ENCODE data around the gene ISOC2.
"Not testable (repeated sequence)": the region's sequence is repeated elsewhere in the genome, so short reads cannot be mapped to it uniquely, and the experiment has no call there.

ISOC2 gene

GRCh38 chr19:55456347-55456746 lies 5.1 kb downstream of the ISOC2 start:
- no peak for DNase-seq

- DNase-seq = no peak
Observed at GRCh38 chr19:55455576-55456235, 5.7 kb downstream of the ISOC2 start.

GRCh38 chr19:55454787-55455243 lies 6.6 kb downstream of the ISOC2 start:
- DNase-seq = no peak

- DNase-seq = no peak
Observed at GRCh38 chr19:55453511-55454260, 7.8 kb downstream of the ISOC2 start.

DNA sequence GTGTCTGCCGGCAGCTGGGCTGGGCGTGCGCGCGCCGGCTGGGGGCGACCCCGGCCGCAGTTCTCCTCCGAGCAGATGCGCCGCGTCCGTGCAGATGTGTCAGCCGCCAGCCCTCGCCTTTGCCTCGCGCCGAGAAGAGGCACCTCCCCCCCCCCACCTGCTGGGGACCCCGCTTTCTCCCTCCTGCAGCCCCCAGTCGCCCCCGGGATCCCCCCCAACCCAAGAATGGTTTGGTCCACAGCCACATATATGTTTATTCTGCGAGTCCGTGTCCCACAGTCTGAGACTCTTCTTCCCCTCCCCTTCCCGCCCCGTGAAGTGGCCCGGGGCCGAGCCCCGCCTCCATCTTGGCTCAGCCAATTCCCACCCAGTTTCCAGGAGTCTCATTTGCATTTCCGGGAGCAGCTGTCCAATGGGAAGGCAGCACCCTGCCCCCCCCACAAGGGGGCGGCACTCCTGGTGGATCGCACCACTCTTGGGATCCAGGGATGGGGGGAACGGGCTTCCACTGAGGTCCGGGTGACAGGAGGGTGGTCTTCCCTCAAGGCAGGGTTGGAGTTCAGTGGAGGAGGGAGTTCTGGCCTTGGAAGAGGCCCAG lies 8.6 kb downstream of the ISOC2 start:
- peak; percentile 86 for DNase-seq

DNA sequence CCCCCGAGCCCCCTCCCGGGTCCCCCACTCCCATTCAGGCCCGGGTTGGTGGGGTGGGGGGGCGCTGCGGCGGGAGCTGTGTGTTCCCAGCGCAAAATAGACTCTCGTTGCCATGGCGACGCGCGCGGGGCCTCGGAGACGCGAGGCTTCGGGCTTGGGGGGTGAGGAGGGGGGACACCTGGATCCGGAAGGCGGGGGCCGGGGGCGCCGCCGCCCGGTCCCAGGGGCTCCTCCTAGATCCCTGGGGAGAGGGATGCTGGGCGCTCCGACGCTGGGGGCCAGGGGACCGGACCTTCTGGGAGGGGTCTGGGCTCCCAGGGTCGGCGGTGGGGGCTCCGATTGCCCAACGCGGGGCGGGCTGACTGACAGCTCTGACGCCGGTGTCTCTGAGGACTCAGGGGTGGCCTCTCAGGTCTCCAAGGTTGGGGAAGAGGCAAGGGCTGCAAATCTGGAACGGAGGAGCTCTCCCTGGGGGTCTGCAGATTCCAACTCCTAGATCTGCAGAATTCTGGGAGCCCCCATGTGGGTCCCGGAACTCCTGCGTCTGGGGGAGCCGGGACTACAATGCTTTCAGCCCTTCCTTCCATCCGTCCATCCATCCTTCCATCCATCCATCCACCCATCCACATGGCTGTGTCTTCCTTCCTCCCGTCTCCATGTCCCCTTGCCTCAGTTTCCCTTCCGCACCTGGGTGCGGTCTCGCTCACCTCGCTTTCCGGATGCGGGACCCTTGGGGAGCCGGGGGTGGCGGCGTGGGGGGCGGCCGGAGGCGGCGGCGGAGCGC lies 9.3 kb downstream of the ISOC2 start:
- DNase-seq = peak; percentile 30

- DNase-seq = no peak
Observed at GRCh38 chr19:55451163-55451964, 10.1 kb downstream of the ISOC2 start.

GRCh38 chr19:55449469-55449868 lies 12.0 kb downstream of the ISOC2 start:
- DNase-seq = no peak

DNA sequence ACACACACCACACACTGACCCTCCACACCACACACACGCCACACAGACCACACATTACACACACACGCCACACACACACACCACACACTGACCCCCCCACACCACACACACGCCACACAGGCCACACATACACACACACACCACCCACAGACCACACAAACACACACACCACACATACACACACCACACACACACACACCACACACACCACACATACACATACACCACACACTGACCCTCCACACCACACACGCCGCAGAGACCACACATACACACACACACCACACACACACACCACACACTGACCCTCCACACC lies 13.3 kb downstream of the ISOC2 start:
- DNase-seq = not testable (repeated sequence)

- peak; percentile 22 for DNase-seq
Observed at GRCh38 chr19:55447421-55448174, 13.8 kb downstream of the ISOC2 start.

DNA sequence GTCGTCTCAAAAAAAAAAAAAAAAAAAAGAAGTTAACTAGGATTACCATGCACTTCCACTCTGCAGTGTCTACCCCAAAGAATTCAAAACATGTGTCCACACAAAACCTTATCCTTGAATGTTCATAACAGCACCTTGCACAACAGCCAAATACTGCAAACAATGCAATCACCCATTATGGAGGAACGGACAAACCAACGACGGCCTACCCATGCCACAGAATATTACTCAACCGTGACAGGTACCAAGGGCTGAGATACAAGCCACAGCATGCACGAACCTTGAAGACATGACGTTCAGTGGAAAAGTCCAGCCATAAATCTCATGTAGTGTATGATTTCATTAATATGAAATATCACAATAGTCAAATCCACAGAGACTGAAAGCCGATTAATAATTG lies 15.4 kb downstream of the ISOC2 start:
- no peak for DNase-seq

DNA sequence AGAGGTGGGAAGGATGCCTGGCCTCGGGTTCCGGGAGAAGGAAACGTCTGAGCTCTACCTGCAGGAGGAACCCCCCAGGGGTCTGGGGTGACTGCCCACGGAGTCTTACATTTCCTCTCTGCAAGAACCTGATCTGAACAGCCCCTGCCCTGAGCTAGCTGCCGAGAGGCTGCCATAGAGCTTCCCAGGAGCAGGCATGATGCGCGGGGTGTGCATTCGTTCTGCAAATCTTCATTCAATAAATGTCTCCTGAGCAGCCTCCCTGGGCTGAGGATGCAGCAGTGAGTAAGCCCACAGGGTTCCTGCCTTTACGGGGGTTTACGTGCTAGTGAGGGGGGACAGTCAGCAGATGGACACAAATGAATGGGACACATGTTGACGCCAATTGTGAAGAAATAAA lies 16.8 kb downstream of the ISOC2 start:
- no peak for DNase-seq

- DNase-seq = no peak
Observed at GRCh38 chr19:55443824-55444480, 17.5 kb downstream of the ISOC2 start.

- DNase-seq = peak; percentile 21
Observed at GRCh38 chr19:55443045-55443823, 18.2 kb downstream of the ISOC2 start, which contains the start of gene SHISA7. SHISA7 (minus strand) TSS chr19:55443300; CDS start chr19:55442863, 437 bp downstream.

- peak; percentile 22 for DNase-seq
Observed at GRCh38 chr19:55442372-55442961, 19.0 kb downstream of the ISOC2 start.

GRCh38 chr19:55441692-55442321 lies 19.6 kb downstream of the ISOC2 start:
- no peak for DNase-seq

GRCh38 chr19:55441319-55441691 lies 20.1 kb downstream of the ISOC2 start:
- DNase-seq = no peak

DNA sequence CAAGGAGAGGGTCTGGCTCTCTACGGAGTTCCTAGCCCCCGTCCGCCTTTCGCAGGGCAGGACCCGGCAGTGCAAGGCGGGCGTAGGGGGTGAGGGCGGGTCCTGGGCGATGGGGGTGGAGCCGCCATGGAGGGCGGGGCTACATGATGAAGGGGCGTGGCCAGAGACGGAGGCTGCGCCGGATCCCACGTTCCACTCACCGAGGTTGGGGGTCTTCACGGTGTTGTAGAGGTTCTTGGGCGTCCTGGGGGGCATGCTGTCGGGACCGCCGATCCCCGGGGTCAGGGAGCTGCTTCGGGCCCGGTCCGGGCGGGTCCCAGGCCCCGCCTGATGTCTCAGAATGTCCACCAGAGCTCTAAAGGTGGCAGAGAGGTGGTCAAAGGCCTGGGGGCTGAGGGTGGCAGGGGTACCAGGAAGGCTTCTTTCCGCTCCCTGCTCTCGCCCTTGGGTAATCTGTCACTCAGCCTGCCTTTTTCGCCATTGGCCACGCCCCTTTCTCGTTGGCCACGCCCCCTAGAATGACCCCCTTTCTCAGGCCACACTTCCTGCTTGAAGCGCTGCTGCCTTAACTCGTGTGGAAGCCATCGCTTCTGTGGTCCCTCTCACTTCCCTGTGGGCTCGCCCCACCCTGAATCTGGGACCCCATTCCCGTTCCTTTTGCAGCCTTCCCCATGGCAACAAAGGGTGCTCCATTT lies 20.9 kb downstream of the ISOC2 start:
- no peak for DNase-seq

- no peak for DNase-seq
Observed at GRCh38 chr19:55439052-55439451, 22.4 kb downstream of the ISOC2 start.
